GM12878 (cell line): Measurements from ENCODE around the gene ATP6V0E2. TPM values are rescaled to one million over a fixed set of nuclear protein-coding genes. Genes with fewer than 3 reads are reported as not detected.
"Not testable (repeated sequence)": the region's sequence is repeated elsewhere in the genome, so short reads cannot be mapped to it uniquely, and the experiment has no call there.

Source experiments
- ATAC-seq: fragments of 200-7000 bp; cut with Tn5 transposase; 3 replicates; pipeline ENCODE4 v1.9.1; 2020; ENCODE audit warnings: mild to moderate bottlenecking, moderate library complexity
- BruUV-seq: library from RNA; stranded (reverse); fragments of 400-500 nt; replicated peaks from 2 replicates; lab custom pipeline; 2021; lab: Mats Ljungman, UMichigan
- CTCF ChIA-PET: fragments of 300-600 bp; sonication (Branson Sonifier 250); formaldehyde crosslinking; extraction: SDS; loops from one replicate; lab custom pipeline; 2021; ENCODE audit warnings: inconsistent platforms; lab: Yijun Ruan, JAX
- POLR2A ChIA-PET: fragments of 350-600 bp; formaldehyde crosslinking; extraction: SDS; loops from one replicate; lab custom pipeline; 2021; ENCODE audit warnings: inconsistent platforms; lab: Charles Lee
- RAD21 ChIA-PET: fragments of 300-600 bp; sonication (Branson Sonifier 250); formaldehyde crosslinking; loops from one replicate; lab custom pipeline; 2023; ENCODE audit warnings: antibody characterized with exemption; ENCODE audit not compliant: unreplicated experiment; lab: Charles Lee
- SMC1A ChIA-PET: fragments of 300-600 bp; sonication (Branson Sonifier 250); formaldehyde crosslinking; loops from one replicate; lab custom pipeline; 2023; ENCODE audit not compliant: unreplicated experiment, uncharacterized antibody; lab: Charles Lee
- DNase-seq: peaks from one replicate; pipeline ENCODE4 v3.0.0-alpha.2; 2011; ENCODE audit warnings: low read depth, low spot score
- FAIRE-seq: peaks from 3 replicates; lab custom pipeline; 2011; peaks lifted over from hg19 to GRCh38; lab: Jason Lieb, UNC
- H2AFZ ChIP-seq: 2 replicates; pipeline ENCODE4 v1.6.0; 2011; ENCODE audit warnings: low read depth, low read length, control low read depth; ENCODE audit not compliant: control insufficient read depth
- H3K27ac ChIP-seq: 2 replicates; pipeline ENCODE4 v1.5.1; 2011; ENCODE audit warnings: control low read depth; ENCODE audit not compliant: control insufficient read depth, insufficient read depth
- H3K27me3 ChIP-seq, 2 experiments: replicated peaks in 1 of 2; 2 replicates each; pipeline versions ENCODE4 v1.6.0 to v1.6.1; 2011; ENCODE audit warnings: low read length in 1 of 2; ENCODE audit not compliant: control insufficient read depth in 2 of 2, insufficient read depth in 2 of 2
- H3K36me3 ChIP-seq, 2 experiments: 2 replicates each; pipeline ENCODE4 v1.5.1; 2011; ENCODE audit warnings: low read length in 1 of 2; ENCODE audit not compliant: control insufficient read depth in 2 of 2, insufficient read depth in 2 of 2
- H3K4me1 ChIP-seq: 2 replicates; pipeline ENCODE4 v1.6.1; 2011; ENCODE audit warnings: mild to moderate bottlenecking, low read length, moderate library complexity, mixed read lengths; ENCODE audit not compliant: control insufficient read depth, insufficient read depth
- H3K4me2 ChIP-seq: 2 replicates; pipeline ENCODE4 v1.6.0; 2011; ENCODE audit warnings: control low read depth; ENCODE audit not compliant: control insufficient read depth, insufficient read depth
- H3K4me3 ChIP-seq: fragments of 200-600 bp; sonication (generic); 2 replicates; pipeline ENCODE4 v1.5.1; 2016
- H3K79me2 ChIP-seq: 2 replicates; pipeline ENCODE4 v1.6.0; 2011; ENCODE audit warnings: low read length; ENCODE audit not compliant: control insufficient read depth, insufficient read depth
- H3K9ac ChIP-seq: 2 replicates; pipeline ENCODE4 v1.8.0; 2011; ENCODE audit warnings: low read length, control low read depth, mixed read lengths; ENCODE audit not compliant: control insufficient read depth, insufficient read depth
- H3K9me3 ChIP-seq: replicated peaks from 3 replicates; pipeline ENCODE4 v1.5.1; 2011; ENCODE audit warnings: mild to moderate bottlenecking, low read length; ENCODE audit not compliant: control insufficient read depth, insufficient read depth
- H4K20me1 ChIP-seq: 2 replicates; pipeline ENCODE4 v1.6.0; 2011; ENCODE audit not compliant: control insufficient read depth, insufficient read depth
- EP300 ChIP-seq, 2 experiments: fragments of 150-350 bp in 1 of 2; IDR thresholded peaks; 2 replicates each; pipeline ENCODE4 v1.6.1; 2011 to 2012; ENCODE audit warnings: low read depth in 2 of 2, low read length in 2 of 2, borderline replicate concordance in 1 of 2, improper control_type of control experiment in 1 of 2, inconsistent platforms in 1 of 2; ENCODE audit not compliant: control insufficient read depth in 1 of 2
- FOXM1 ChIP-seq: IDR thresholded peaks from 2 replicates; pipeline ENCODE4 v1.6.1; 2012; ENCODE audit warnings: low read depth, mild to moderate bottlenecking, inconsistent platforms, low read length, moderate library complexity
- GABPA ChIP-seq: IDR thresholded peaks from 2 replicates; pipeline ENCODE4 v1.6.1; 2014; ENCODE audit warnings: antibody characterized with exemption, low read depth, mild to moderate bottlenecking, inconsistent platforms
- GATAD2B ChIP-seq: fragments of 450-650 bp; conservative IDR thresholded peaks from 2 replicates; pipeline ENCODE4 v1.6.1; 2017; ENCODE audit warnings: low read depth, mild to moderate bottlenecking, moderate library complexity
- IRF5 ChIP-seq: fragments of 450-650 bp; IDR thresholded peaks from 2 replicates; pipeline ENCODE4 v1.6.1; 2017; ENCODE audit warnings: borderline replicate concordance
- KAT2A ChIP-seq: conservative IDR thresholded peaks from 2 replicates; pipeline ENCODE4 v1.6.1; 2011; ENCODE audit warnings: low read depth, low read length; ENCODE audit not compliant: control insufficient read depth
- KDM1A ChIP-seq: fragments of 200-600 bp; sonication (generic); IDR thresholded peaks from 2 replicates; pipeline ENCODE4 v1.6.1; 2016; ENCODE audit warnings: borderline replicate concordance
- RBBP5 ChIP-seq: fragments of 200-600 bp; sonication (generic); conservative IDR thresholded peaks from 2 replicates; pipeline ENCODE4 v1.6.1; 2016
- SIX5 ChIP-seq: IDR thresholded peaks from 2 replicates; pipeline ENCODE4 v1.6.1; 2011; ENCODE audit warnings: mild to moderate bottlenecking, low read depth, low read length, moderate library complexity; ENCODE audit not compliant: severe bottlenecking
- SREBF2 ChIP-seq: IDR thresholded peaks from 2 replicates; pipeline ENCODE4 v1.6.1; 2012; ENCODE audit warnings: mild to moderate bottlenecking, low read length
- SRF ChIP-seq, 2 experiments: IDR thresholded peaks; 2 replicates each; pipeline ENCODE4 v1.6.1; 2011; ENCODE audit warnings: low read depth in 2 of 2, low read length in 2 of 2, mild to moderate bottlenecking in 1 of 2, moderate library complexity in 1 of 2
- TCF3 ChIP-seq: IDR thresholded peaks from 2 replicates; pipeline ENCODE4 v1.6.1; 2012; ENCODE audit warnings: low read depth, mild to moderate bottlenecking, low read length, borderline replicate concordance; ENCODE audit not compliant: insufficient read depth
- ZSCAN29 ChIP-seq: fragments of 450-650 bp; IDR thresholded peaks from 2 replicates; pipeline ENCODE4 v1.6.1; 2017; ENCODE audit warnings: mild to moderate bottlenecking, moderate library complexity
- WGBS: methylation state at CpG from one replicate; pipeline ENCODE4 v1.1.6; 2016; ENCODE audit warnings: low lambda C conversion rate; ENCODE audit not compliant: insufficient replicate concordance, insufficient coverage; ENCODE audit errors: missing lambda C conversion rate; 5-methylcytosine and 5-hydroxymethylcytosine counted together
- in situ Hi-C: fragments of 300-500 bp; cut with MboI; formaldehyde crosslinking; loops from 9 replicates; pipeline ENCODE4 v1.14.3; 2018; ENCODE audit warnings: mixed read lengths
- intact Hi-C: fragments of 100-400 bp; cut with micrococcal nuclease; formaldehyde crosslinking; loops from one replicate; pipeline ENCODE4 v1.14.2; 2022; ENCODE audit not compliant: unreplicated experiment
- polyA plus RNA-seq, 11 experiments: library from polyadenylated mRNA; depleted of rRNA in 4 of 11; unstranded in 6 of 11; stranded (reverse) in 5 of 11; fragments of >200 nt; fragmentation: Nextera tagmentation in 4 of 11; fragmentation: Illumina TruSeq in 1 of 11; extraction: Ambion mirVana in 4 of 11; extraction: Trizol in 1 of 11; gene quantifications; 1 replicate in 1 of 11; 2 replicates in 10 of 11; pipeline versions ENCODE4 v1.2.1 to v1.2.3, GENCODE V29; 2011 to 2016; ENCODE audit warnings: inconsistent platforms in 2 of 11, missing spikeins in 2 of 11, low read depth in 1 of 11
- total RNA-seq, 4 experiments: library from RNA; depleted of rRNA in 3 of 4; stranded (reverse); fragments of >200 nt in 3 of 4; fragmentation: Illumina TruSeq in 1 of 4; extraction: Trizol in 1 of 4; gene quantifications; 2 replicates each; pipeline versions ENCODE4 v1.2.1 to v1.2.3, GENCODE V29; 2013 to 2021

ATP6V0E2 gene
- total and polyA plus RNA-seq, 10 of the 15 experiments (the other 5 are each of a cell fraction or from before 2014, with no cell fraction given) = 1.5 to 54.7 (median 27.6) TPM

- ChIA-PET RAD21 (no interaction called here), CTCF (no interaction called here), POLR2A (no interaction called here), SMC1A (no interaction called here)
- H3K4me2 ChIP-seq = no peak overlapping the region
- intact Hi-C loops (no loop called here), in situ Hi-C loops (no loop called here)
- no peak for FAIRE-seq
- TF ChIP-seq GATAD2B (no peak), SRF (IDR thresholded peaks at IDR 0.05; ENCODE audit: low read depth in 2 of 2, low read length in 2 of 2) (no peak), KDM1A (no peak), GABPA (no peak), ZSCAN29 (no peak), EP300 (IDR thresholded peaks at IDR 0.05; ENCODE audit: borderline replicate concordance in 1 of 2, control insufficient read depth in 1 of 2, low read depth in 2 of 2, low read length in 2 of 2) (no peak), SREBF2 (no peak), SIX5 (no peak), RBBP5 (no peak), FOXM1 (no peak), TCF3 (no peak), IRF5 (no peak), KAT2A (no peak)
- no peaks in the 10 kb centered on the region for H3K79me2 ChIP-seq
- no peak overlapping the region for H2AFZ ChIP-seq
- no peaks in the 10 kb centered on the region for H3K36me3 ChIP-seq
- H3K4me1 ChIP-seq = no peaks in the 10 kb centered on the region
- H4K20me1 ChIP-seq = no peaks in the 10 kb centered on the region
- BruUV-seq = no TSS peak
- H3K27me3 ChIP-seq = no peaks in the 10 kb centered on the region
- H3K9me3 ChIP-seq = no peaks in the 10 kb centered on the region
- 85% methylated on average over 7 of the region's 7 CpGs for WGBS
- H3K9ac ChIP-seq = no peak overlapping the region
- H3K4me3 ChIP-seq = no peak overlapping the region
- DNase-seq = no peak
- no peak for ATAC-seq
- no peak overlapping the region for H3K27ac ChIP-seq
Measured at GRCh38 chr7:149887311-149887710, 13.5 kb downstream of the ATP6V0E2 start.

- FAIRE-seq, H3K9ac ChIP-seq, RAD21 ChIA-PET, POLR2A ChIA-PET, H3K9me3 ChIP-seq, H3K4me3 ChIP-seq, SMC1A ChIA-PET, intact Hi-C loops, BruUV-seq, H3K4me1 ChIP-seq, H3K27me3 ChIP-seq, H3K27ac ChIP-seq, H3K79me2 ChIP-seq, in situ Hi-C loops, H4K20me1 ChIP-seq, CTCF ChIA-PET, H3K4me2 ChIP-seq, ATAC-seq, DNase-seq, H3K36me3 ChIP-seq, H2AFZ ChIP-seq: not testable (repeated sequence)
- 21% methylated on average over 2 of the region's 2 CpGs for WGBS
Measured at GRCh38 chr7:149890715-149891114, 16.9 kb downstream of the ATP6V0E2 start.
